Neural progenitor cell (in vitro differentiated cells): ENCODE measurements around the gene RALY. TPM values are rescaled to one million over a fixed set of nuclear protein-coding genes. Genes with fewer than 3 reads are reported as not detected.

Experiments
- DNase-seq: peaks from one replicate; pipeline ENCODE4 v3.0.0-alpha.2; 2016; ENCODE audit warnings: low spot score
- H2AFZ ChIP-seq: fragments of 200-600 bp; sonication (generic); replicated peaks from 2 replicates; pipeline ENCODE4 v1.6.1; 2016; ENCODE audit warnings: antibody characterized with exemption
- H3F3A ChIP-seq: fragments of 200-600 bp; sonication (generic); 2 replicates; pipeline ENCODE4 v1.6.1; 2016; ENCODE audit warnings: antibody characterized with exemption, low read depth
- H3K27ac ChIP-seq: fragments of 200-600 bp; sonication (generic); 2 replicates; pipeline ENCODE4 v1.5.1; 2016; ENCODE audit warnings: mild to moderate bottlenecking
- H3K27me3 ChIP-seq: fragments of 200-600 bp; sonication (generic); 2 replicates; pipeline ENCODE4 v1.6.1; 2016; ENCODE audit warnings: mild to moderate bottlenecking, moderate library complexity
- H3K36me3 ChIP-seq: fragments of 200-600 bp; sonication (generic); 2 replicates; pipeline ENCODE4 v1.5.1; 2016
- H3K4me1 ChIP-seq: fragments of 200-600 bp; sonication (generic); 2 replicates; pipeline ENCODE4 v1.6.1; 2016; ENCODE audit warnings: mixed run types
- H3K4me2 ChIP-seq: fragments of 200-600 bp; sonication (generic); 2 replicates; pipeline ENCODE4 v1.6.1; 2016
- H3K4me3 ChIP-seq: fragments of 200-600 bp; sonication (generic); 2 replicates; pipeline ENCODE4 v1.5.1; 2016
- H3K79me2 ChIP-seq: fragments of 200-600 bp; sonication (generic); 2 replicates; pipeline ENCODE4 v1.6.1; 2016; ENCODE audit warnings: low read depth
- H3K9ac ChIP-seq: fragments of 200-600 bp; sonication (generic); 2 replicates; pipeline ENCODE4 v1.6.1; 2016
- H3K9me3 ChIP-seq: fragments of 200-600 bp; sonication (generic); 2 replicates; pipeline ENCODE4 v1.5.1; 2016; ENCODE audit warnings: low read depth
- H4K20me1 ChIP-seq: fragments of 200-600 bp; sonication (generic); 2 replicates; pipeline ENCODE4 v1.6.1; 2016; ENCODE audit warnings: low read depth
- H3K27ac Mint-ChIP-seq: 3 replicates; pipeline ENCODE4 v1.8.0; 2021; ENCODE audit warnings: mixed read lengths
- H3K27me3 Mint-ChIP-seq: 2 replicates; pipeline ENCODE4 v1.8.0; 2022; ENCODE audit warnings: low read depth, mild to moderate bottlenecking, inconsistent platforms, moderate library complexity, mixed read lengths; ENCODE audit not compliant: insufficient read depth
- H3K36me3 Mint-ChIP-seq: 3 replicates; pipeline ENCODE4 v1.8.0; 2021; ENCODE audit warnings: mixed read lengths
- H3K4me1 Mint-ChIP-seq: 3 replicates; pipeline ENCODE4 v1.8.0; 2021; ENCODE audit warnings: mixed read lengths
- H3K4me3 Mint-ChIP-seq: 3 replicates; pipeline ENCODE4 v1.8.0; 2021; ENCODE audit warnings: mild to moderate bottlenecking, moderate library complexity, mixed read lengths
- H3K9me3 Mint-ChIP-seq: 3 replicates; pipeline ENCODE4 v1.8.0; 2020; ENCODE audit warnings: mixed read lengths
- EZH2 ChIP-seq: fragments of 200-600 bp; sonication (generic); IDR thresholded peaks from 2 replicates; pipeline ENCODE4 v1.6.1; 2017; ENCODE audit warnings: antibody characterized with exemption, mild to moderate bottlenecking, moderate library complexity
- EZH2phosphoT487 ChIP-seq: fragments of 200-600 bp; sonication (generic); IDR thresholded peaks from 2 replicates; pipeline ENCODE4 v1.6.1; 2017; ENCODE audit warnings: antibody characterized with exemption
- total RNA-seq: library from RNA; depleted of rRNA; stranded (reverse); fragments of >200 nt; gene quantifications from 2 replicates; pipeline ENCODE4 v1.2.3, GENCODE V29; 2015; ENCODE audit warnings: low replicate concordance
- TF ChIP-seq, protein P1 (sequence below): fragments of 200-600 bp; sonication (generic); IDR thresholded peaks from 2 replicates; pipeline ENCODE4 v1.5.1; 2017; ENCODE audit warnings: antibody characterized with exemption, mild to moderate bottlenecking

The RALY gene
- total RNA-seq, 1 donor from 2014 or later = 102 TPM

DNA sequence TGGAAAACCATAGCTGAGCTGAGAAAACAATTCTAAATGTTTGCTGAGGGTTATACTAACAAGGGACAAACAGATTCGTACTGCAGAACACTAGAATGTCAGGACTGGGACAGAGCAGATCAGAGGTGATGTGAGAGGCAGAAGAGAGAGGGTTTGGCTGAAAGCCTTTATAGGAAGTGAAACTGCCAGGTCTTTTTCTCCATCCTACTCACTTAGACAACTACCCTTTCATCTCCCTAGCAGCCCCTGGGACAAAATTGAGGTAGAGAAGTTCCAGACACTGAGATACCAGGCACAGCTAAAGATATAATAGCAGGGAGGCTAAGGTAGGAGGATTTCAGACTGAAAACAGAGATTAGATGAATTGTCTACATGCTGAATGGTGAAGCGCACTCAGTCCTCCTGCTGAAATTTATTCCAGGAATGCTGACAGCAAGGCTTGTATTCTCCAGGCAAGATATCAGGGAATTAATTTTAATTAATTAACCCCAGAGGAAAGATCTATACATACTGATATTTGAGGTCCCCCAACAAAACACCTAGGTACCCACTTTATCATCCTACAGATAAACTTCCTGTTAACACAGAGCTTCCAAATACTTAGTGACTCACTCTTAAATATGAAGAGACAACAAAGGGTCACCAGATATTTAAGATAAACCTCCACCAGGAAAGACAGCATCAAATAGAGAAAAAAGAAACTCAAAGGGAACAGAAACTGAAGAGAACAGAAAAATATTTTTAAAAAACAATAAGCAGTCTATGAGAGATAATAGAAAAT, 130.9 kb downstream of the RALY start:
- H3K4me1 ChIP-seq = no peaks in the 10 kb centered on the region

DNA sequence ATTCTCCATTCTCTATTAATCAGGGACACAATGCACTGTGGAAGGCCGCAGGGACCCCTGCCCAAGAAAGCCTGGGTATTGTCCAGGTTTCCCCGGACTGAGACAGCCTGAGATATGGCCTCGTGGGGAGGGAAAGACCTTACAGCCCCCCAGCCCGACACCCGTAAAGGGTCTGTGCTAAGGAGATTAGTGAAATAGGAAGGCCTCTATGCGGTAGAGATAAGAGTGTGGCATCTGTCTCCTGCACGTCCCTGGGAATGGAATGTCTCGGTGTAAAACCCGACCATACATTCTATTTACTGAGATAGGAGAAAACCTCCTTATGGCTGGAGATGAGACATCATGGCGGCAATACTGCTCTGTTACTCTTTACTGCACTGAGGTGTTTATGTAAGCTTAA, 134.1 kb downstream of the RALY start:
- no peak overlapping the region for H3K4me3 Mint-ChIP-seq
- no peak overlapping the region for H3K4me2 ChIP-seq
- no peaks in the 10 kb centered on the region for H3K27me3 ChIP-seq
- no peaks in the 10 kb centered on the region for H3K79me2 ChIP-seq
- DNase-seq = no peak
- no peak overlapping the region for H3K9ac ChIP-seq
- H3K27ac Mint-ChIP-seq = no peak overlapping the region
- no peaks in the 10 kb centered on the region for H3K4me1 Mint-ChIP-seq
- H4K20me1 ChIP-seq = no peaks in the 10 kb centered on the region
- H3K36me3 ChIP-seq = no peaks in the 10 kb centered on the region
- no peaks in the 10 kb centered on the region for H3K36me3 Mint-ChIP-seq
- H3K9me3 ChIP-seq = no peaks in the 10 kb centered on the region
- no peak overlapping the region for H2AFZ ChIP-seq
- peaks cover 9% of the 10 kb centered on the region for H3K27me3 Mint-ChIP-seq
- no peaks in the 10 kb centered on the region for H3F3A ChIP-seq
- no peaks in the 10 kb centered on the region for H3K4me1 ChIP-seq
- TF ChIP-seq, protein P1, sequence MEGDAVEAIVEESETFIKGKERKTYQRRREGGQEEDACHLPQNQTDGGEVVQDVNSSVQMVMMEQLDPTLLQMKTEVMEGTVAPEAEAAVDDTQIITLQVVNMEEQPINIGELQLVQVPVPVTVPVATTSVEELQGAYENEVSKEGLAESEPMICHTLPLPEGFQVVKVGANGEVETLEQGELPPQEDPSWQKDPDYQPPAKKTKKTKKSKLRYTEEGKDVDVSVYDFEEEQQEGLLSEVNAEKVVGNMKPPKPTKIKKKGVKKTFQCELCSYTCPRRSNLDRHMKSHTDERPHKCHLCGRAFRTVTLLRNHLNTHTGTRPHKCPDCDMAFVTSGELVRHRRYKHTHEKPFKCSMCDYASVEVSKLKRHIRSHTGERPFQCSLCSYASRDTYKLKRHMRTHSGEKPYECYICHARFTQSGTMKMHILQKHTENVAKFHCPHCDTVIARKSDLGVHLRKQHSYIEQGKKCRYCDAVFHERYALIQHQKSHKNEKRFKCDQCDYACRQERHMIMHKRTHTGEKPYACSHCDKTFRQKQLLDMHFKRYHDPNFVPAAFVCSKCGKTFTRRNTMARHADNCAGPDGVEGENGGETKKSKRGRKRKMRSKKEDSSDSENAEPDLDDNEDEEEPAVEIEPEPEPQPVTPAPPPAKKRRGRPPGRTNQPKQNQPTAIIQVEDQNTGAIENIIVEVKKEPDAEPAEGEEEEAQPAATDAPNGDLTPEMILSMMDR = no peak
- no peak for TF ChIP-seq EZH2phosphoT487
- TF ChIP-seq EZH2 = no peak
- peaks cover 13% of the 10 kb centered on the region for H3K9me3 Mint-ChIP-seq
- H3K4me3 ChIP-seq = no peak overlapping the region
- H3K27ac ChIP-seq = no peak overlapping the region

More for the DNA sequence above, 130.9 kb downstream of the RALY start:
- H3K27ac Mint-ChIP-seq = no peak overlapping the region
- H3K79me2 ChIP-seq = no peaks in the 10 kb centered on the region
- H4K20me1 ChIP-seq = no peaks in the 10 kb centered on the region
- no peak overlapping the region for H3K4me3 Mint-ChIP-seq
- H3K4me3 ChIP-seq = no peak overlapping the region
- TF ChIP-seq, protein P1 = no peak
- no peak for TF ChIP-seq EZH2
- TF ChIP-seq EZH2phosphoT487 = no peak
- no peaks in the 10 kb centered on the region for H3F3A ChIP-seq
- H2AFZ ChIP-seq = no peak overlapping the region
- no peak overlapping the region for H3K9ac ChIP-seq
- no peaks in the 10 kb centered on the region for H3K36me3 ChIP-seq
- peaks cover 9% of the 10 kb centered on the region for H3K27me3 Mint-ChIP-seq
- H3K4me1 Mint-ChIP-seq = no peaks in the 10 kb centered on the region
- DNase-seq = no peak
- peaks cover 3% of the 10 kb centered on the region for H3K27me3 ChIP-seq
- H3K9me3 Mint-ChIP-seq = peaks cover 5% of the 10 kb centered on the region
- H3K9me3 ChIP-seq = no peaks in the 10 kb centered on the region
- H3K4me2 ChIP-seq = no peak overlapping the region
- no peaks in the 10 kb centered on the region for H3K36me3 Mint-ChIP-seq
- H3K27ac ChIP-seq = no peak overlapping the region

DNA sequence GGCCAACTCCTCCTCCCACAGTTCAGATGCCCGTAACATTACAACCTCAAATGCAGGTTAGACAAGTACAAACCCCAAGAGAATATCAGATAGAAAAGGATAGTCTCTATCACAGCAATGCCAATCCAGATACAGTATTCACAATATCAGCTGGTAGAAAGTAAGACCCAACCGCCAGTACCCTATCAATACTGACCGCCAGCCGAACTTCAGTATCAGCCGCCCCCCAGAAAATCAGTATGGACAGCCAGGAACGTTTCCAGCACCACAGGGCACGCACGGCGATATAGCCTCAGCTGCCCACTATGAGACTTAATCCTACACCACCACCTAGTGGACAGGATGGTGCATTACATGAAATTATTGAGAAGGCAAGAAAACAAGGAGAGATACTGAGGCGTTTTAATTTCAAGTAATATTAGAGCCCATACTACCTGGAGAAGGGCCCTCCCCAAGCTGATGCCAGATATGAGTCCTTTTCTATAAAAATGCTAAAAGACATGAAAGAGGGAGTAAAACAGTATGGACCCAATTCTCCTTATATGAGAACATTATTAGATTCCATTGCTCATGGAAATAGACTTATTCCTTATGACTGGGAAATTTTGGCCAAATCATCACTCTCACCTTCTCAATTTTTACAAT, 135.9 kb downstream of the RALY start:
- Mint-ChIP-seq H3K27ac (no peak overlapping the region), H3K9me3 (peaks cover 15% of the 10 kb centered on the region), H3K27me3 (peaks cover 9% of the 10 kb centered on the region), H3K4me1 (peaks cover 3% of the 10 kb centered on the region), H3K36me3 (no peaks in the 10 kb centered on the region), H3K4me3 (peak overlapping the region; percentile 33)
- Histone ChIP-seq H3K4me3 (no peak overlapping the region), H3K9me3 (no peaks in the 10 kb centered on the region), H3K4me2 (no peak overlapping the region), H3K27me3 (no peaks in the 10 kb centered on the region), H3F3A (no peaks in the 10 kb centered on the region), H3K27ac (no peak overlapping the region), H3K79me2 (no peaks in the 10 kb centered on the region), H2AFZ (peak overlapping the region; percentile 74), H4K20me1 (no peaks in the 10 kb centered on the region), H3K4me1 (no peaks in the 10 kb centered on the region), H3K9ac (no peak overlapping the region), H3K36me3 (no peaks in the 10 kb centered on the region)
- DNase-seq = peak; percentile 84
- TF ChIP-seq, protein P1 = peak; percentile 89
- TF ChIP-seq EZH2phosphoT487 = no peak
